NB4 (cell line): ENCODE data around the gene EID3.

Source experiments
- CTCF ChIP-seq: IDR thresholded peaks from one replicate; pipeline ENCODE4 v1.5.1; 2012; ENCODE audit warnings: low read depth, low read length
- MAX ChIP-seq: IDR thresholded peaks from 2 replicates; pipeline ENCODE4 v1.6.1; 2011; ENCODE audit warnings: low read depth, low read length
- POLR2A ChIP-seq: IDR thresholded peaks from 2 replicates; pipeline ENCODE4 v1.6.1; 2011; ENCODE audit warnings: mild to moderate bottlenecking; ENCODE audit not compliant: insufficient read length; ENCODE audit errors: extremely low read depth

- TF ChIP-seq MAX (no peak), POLR2A (no peak), CTCF (no peak)
Measured at GRCh38 chr12:104279164-104279563, 24.4 kb upstream of the EID3 start.
